ENCODE data around the gene TFF2.

TFF2 gene

GRCh38 chr21:42383331-42383730 is 32.5 kb upstream of the TFF2 start:
- DNase-seq = no peak

- DNase-seq = no peak
These were observed 32.1 kb upstream of the TFF2 start for GRCh38 chr21:42382915-42383314.

GRCh38 chr21:42381347-42381984 is 30.7 kb upstream of the TFF2 start:
- no peak for DNase-seq

- DNase-seq = no peak
These were observed 28.8 kb upstream of the TFF2 start for GRCh38 chr21:42379426-42380215.

- no peak for DNase-seq
These were observed 27.6 kb upstream of the TFF2 start for GRCh38 chr21:42378418-42378817.

GRCh38 chr21:42377951-42378340 is 27.2 kb upstream of the TFF2 start:
- no peak for DNase-seq

- no peak for DNase-seq
These were observed 26.6 kb upstream of the TFF2 start for GRCh38 chr21:42377211-42377950.

GRCh38 chr21:42376338-42376982 is 25.7 kb upstream of the TFF2 start:
- no peak for DNase-seq

- DNase-seq = no peak
These were observed 25.2 kb upstream of the TFF2 start for GRCh38 chr21:42375966-42376337.

- no peak for DNase-seq
These were observed 24.7 kb upstream of the TFF2 start for GRCh38 chr21:42375506-42375905.

- no peak for DNase-seq
These were observed 24.2 kb upstream of the TFF2 start for GRCh38 chr21:42374864-42375499.

- DNase-seq = no peak
These were observed 23.7 kb upstream of the TFF2 start for GRCh38 chr21:42374457-42374856.

- DNase-seq = no peak
These were observed 23.2 kb upstream of the TFF2 start for GRCh38 chr21:42373908-42374455.

- DNase-seq = no peak
These were observed 22.6 kb upstream of the TFF2 start for GRCh38 chr21:42373196-42373907.

- no peak for DNase-seq
These were observed 20.3 kb upstream of the TFF2 start for GRCh38 chr21:42370894-42371654.

- DNase-seq = no peak
These were observed 19.0 kb upstream of the TFF2 start for GRCh38 chr21:42369821-42370220.

GRCh38 chr21:42367367-42368165 is 16.8 kb upstream of the TFF2 start:
- DNase-seq = no peak

GRCh38 chr21:42366292-42367010 is 15.7 kb upstream of the TFF2 start, which contains the start of gene TFF1:
Gene TFF1, minus strand, starts transcription at chr21:42366535. Its CDS starts 40 bp downstream, at chr21:42366495.
- DNase-seq = no peak

- no peak for DNase-seq
These were observed 15.0 kb upstream of the TFF2 start for GRCh38 chr21:42365770-42366169.
